HepG2 (cell line): ENCODE measurements around the gene ANKRD52. TPM values are rescaled to one million over a fixed set of nuclear protein-coding genes. Genes with fewer than 3 reads are reported as not detected.
A peak's percentile ranks its signal among the peaks of the same experiment; 100 is the strongest.
"Not testable (repeated sequence)": the region's sequence is repeated elsewhere in the genome, so short reads cannot be mapped to it uniquely, and the experiment has no call there.

ENCODE experiments used
- ATAC-seq: fragments of 200-7000 bp; cut with Tn5 transposase; 3 replicates; pipeline ENCODE4 v1.9.1; 2020; ENCODE audit warnings: mild to moderate bottlenecking, moderate library complexity
- BruUV-seq: library from RNA; stranded (reverse); fragments of 400-500 nt; replicated peaks from 2 replicates; lab custom pipeline; 2021; lab: Mats Ljungman, UMichigan
- CTCF ChIA-PET: fragments of 300-600 bp; formaldehyde crosslinking; extraction: SDS; loops from one replicate; lab custom pipeline; 2021; ENCODE audit warnings: low total read pairs, inconsistent platforms, low intra/inter-chr PET ratio; lab: Yijun Ruan, JAX
- POLR2A ChIA-PET: fragments of 350-600 bp; sonication (Branson Sonifier 250); formaldehyde crosslinking; loops from one replicate; lab custom pipeline; 2020; ENCODE audit warnings: antibody characterized with exemption, inconsistent platforms; lab: Yijun Ruan, JAX
- DNase-seq: peaks from one replicate; pipeline ENCODE4 v3.0.0-alpha.2; 2015; ENCODE audit warnings: low spot score
- FAIRE-seq: peaks from 3 replicates; lab custom pipeline; 2011; peaks lifted over from hg19 to GRCh38; lab: Jason Lieb, UNC
- H2AFZ ChIP-seq: one replicate; pipeline ENCODE4 v1.6.1; 2011; ENCODE audit warnings: low read length, inconsistent platforms
- H3K27ac ChIP-seq: fragments of 300-600 bp; 3 replicates; pipeline ENCODE4 v1.8.0; 2011; ENCODE audit warnings: mixed run types, mild to moderate bottlenecking, mixed read lengths, low read length, inconsistent platforms; ENCODE audit not compliant: insufficient read depth; ENCODE audit errors: extremely low read length
- H3K27me3 ChIP-seq, 2 experiments: fragments of 200-600 bp in 1 of 2; 2 replicates in 1 of 2; 3 replicates in 1 of 2; pipeline versions ENCODE4 v1.6.0 to v1.8.0; 2011; ENCODE audit warnings: low read length in 2 of 2, mild to moderate bottlenecking in 2 of 2, moderate library complexity in 2 of 2, inconsistent platforms in 1 of 2; ENCODE audit not compliant: insufficient read depth in 2 of 2, control insufficient read depth in 1 of 2
- H3K36me3 ChIP-seq, 2 experiments: fragments of 200-600 bp in 1 of 2; replicated peaks in 1 of 2; 2 replicates in 1 of 2; 3 replicates in 1 of 2; pipeline versions ENCODE4 v1.5.1 to v1.8.0; 2011; ENCODE audit warnings: low read length in 2 of 2, inconsistent platforms in 1 of 2; ENCODE audit not compliant: insufficient read depth in 2 of 2, control insufficient read depth in 1 of 2
- H3K4me1 ChIP-seq: 2 replicates; pipeline ENCODE4 v1.5.1; 2012; ENCODE audit warnings: low read length, inconsistent platforms; ENCODE audit not compliant: insufficient read depth
- H3K4me2 ChIP-seq: 2 replicates; pipeline ENCODE4 v1.6.0; 2011; ENCODE audit warnings: low read depth, low read length, inconsistent platforms
- H3K4me3 ChIP-seq, 3 experiments: fragments of 200-600 bp in 1 of 3; sonication (generic), shearing (Covaris generic) in 1 of 3; replicated peaks in 1 of 3; 2 replicates each; pipeline ENCODE4 v1.5.1; 2011 to 2016; ENCODE audit warnings: low read length in 3 of 3, inconsistent platforms in 2 of 3, low read depth in 2 of 3, mild to moderate bottlenecking in 2 of 3, control low read depth in 1 of 3, mixed read lengths in 1 of 3; ENCODE audit not compliant: insufficient read depth in 1 of 3
- H3K79me2 ChIP-seq: one replicate; pipeline ENCODE4 v1.6.1; 2011; ENCODE audit warnings: low read length, inconsistent platforms; ENCODE audit not compliant: insufficient read depth
- H3K9ac ChIP-seq: 2 replicates; pipeline ENCODE4 v1.6.0; 2011; ENCODE audit warnings: mild to moderate bottlenecking, low read depth, low read length, inconsistent platforms; ENCODE audit not compliant: insufficient read depth
- H3K9me3 ChIP-seq: 2 replicates; pipeline ENCODE4 v1.5.1; 2012; ENCODE audit warnings: mild to moderate bottlenecking, low read length
- H4K20me1 ChIP-seq: 2 replicates; pipeline ENCODE4 v1.6.0; 2011; ENCODE audit warnings: inconsistent platforms, mild to moderate bottlenecking, low read length, moderate library complexity; ENCODE audit not compliant: insufficient read depth
- ZBTB21 ChIP-seq: sonication (generic); formaldehyde crosslinking; IDR thresholded peaks from 2 replicates; pipeline ENCODE4 v1.4.0; 2020; ENCODE audit warnings: missing genetic modification reagents
- WGBS: methylation state at CpG from one replicate; pipeline ENCODE4 v1.1.6; 2017; ENCODE audit warnings: low lambda C conversion rate; 5-methylcytosine and 5-hydroxymethylcytosine counted together
- in situ Hi-C: cut with HindIII; loops from 2 replicates; pipeline ENCODE4 v1.10.0; 2017; ENCODE audit warnings: low pct_unique_long_range_greater_than_20kb; ENCODE audit not compliant: extremely low pct_ligation_motif_present
- intact Hi-C: fragments of 100-400 bp; cut with micrococcal nuclease; formaldehyde crosslinking; loops from one replicate; pipeline ENCODE4 v1.10.0; 2022; ENCODE audit not compliant: unreplicated experiment
- polyA plus RNA-seq, 8 experiments: library from polyadenylated mRNA; depleted of rRNA in 3 of 8; stranded (reverse) in 7 of 8; unstranded in 1 of 8; fragments of >200 nt; fragmentation: Illumina TruSeq in 4 of 8; extraction: Trizol in 4 of 8; gene quantifications; 2 replicates each; pipeline versions ENCODE4 v1.2.1 to v1.2.3, GENCODE V29; 2011 to 2016; ENCODE audit warnings: low read depth in 4 of 8, missing spikeins in 1 of 8, mixed read lengths in 1 of 8; ENCODE audit not compliant: insufficient read depth in 1 of 8
- total RNA-seq, 5 experiments: library from RNA; depleted of rRNA; stranded (reverse); fragments of >200 nt; fragmentation: Illumina TruSeq; extraction: Trizol; gene quantifications; 2 replicates each; pipeline ENCODE4 v1.2.3, GENCODE V29; 2016; ENCODE audit warnings: low read depth in 1 of 5
- TF ChIP-seq, protein P1 (sequence below): sonication (generic); formaldehyde crosslinking; IDR thresholded peaks from 2 replicates; pipeline ENCODE4 v1.5.0; 2020; ENCODE audit warnings: mild to moderate bottlenecking, missing genetic modification reagents, moderate library complexity

Gene ANKRD52
- total and polyA plus RNA-seq, 2 of the 13 experiments (the other 11 are each of a cell fraction or from before 2014, with no cell fraction given), result 7.8 to 9.2 TPM

DNA sequence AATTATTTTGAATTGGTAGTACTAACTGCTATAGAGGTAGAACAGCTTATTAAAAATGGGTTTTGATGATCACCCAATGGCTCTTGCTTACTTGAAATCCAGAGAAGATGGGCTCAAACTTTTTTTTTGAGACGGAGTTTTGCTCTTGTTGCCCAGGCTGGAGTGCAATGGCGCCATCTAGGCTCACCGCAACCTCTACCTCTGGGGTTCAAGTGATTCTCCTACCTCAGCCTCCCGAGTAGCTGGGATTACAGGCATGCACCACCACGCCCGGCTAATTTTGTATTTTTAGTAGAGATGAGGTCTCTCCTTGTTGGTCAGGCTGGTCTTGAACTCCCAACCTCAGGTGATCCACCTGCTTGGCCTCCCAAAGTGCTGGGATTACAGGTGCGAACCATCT, 4.8 kb upstream of the ANKRD52 start:
- H4K20me1 ChIP-seq, H3K36me3 ChIP-seq, intact Hi-C loops, in situ Hi-C loops, H3K27me3 ChIP-seq, POLR2A ChIA-PET, ATAC-seq, FAIRE-seq, H3K79me2 ChIP-seq, H3K4me3 ChIP-seq, H3K27ac ChIP-seq, CTCF ChIA-PET, BruUV-seq, H3K9me3 ChIP-seq, H2AFZ ChIP-seq, DNase-seq, H3K9ac ChIP-seq, H3K4me2 ChIP-seq: not testable (repeated sequence)
- WGBS, result 69% methylated on average over 7 of the region's 7 CpGs
- peaks cover 22% of the 10 kb centered on the region for H3K4me1 ChIP-seq
- TF ChIP-seq, protein P1, sequence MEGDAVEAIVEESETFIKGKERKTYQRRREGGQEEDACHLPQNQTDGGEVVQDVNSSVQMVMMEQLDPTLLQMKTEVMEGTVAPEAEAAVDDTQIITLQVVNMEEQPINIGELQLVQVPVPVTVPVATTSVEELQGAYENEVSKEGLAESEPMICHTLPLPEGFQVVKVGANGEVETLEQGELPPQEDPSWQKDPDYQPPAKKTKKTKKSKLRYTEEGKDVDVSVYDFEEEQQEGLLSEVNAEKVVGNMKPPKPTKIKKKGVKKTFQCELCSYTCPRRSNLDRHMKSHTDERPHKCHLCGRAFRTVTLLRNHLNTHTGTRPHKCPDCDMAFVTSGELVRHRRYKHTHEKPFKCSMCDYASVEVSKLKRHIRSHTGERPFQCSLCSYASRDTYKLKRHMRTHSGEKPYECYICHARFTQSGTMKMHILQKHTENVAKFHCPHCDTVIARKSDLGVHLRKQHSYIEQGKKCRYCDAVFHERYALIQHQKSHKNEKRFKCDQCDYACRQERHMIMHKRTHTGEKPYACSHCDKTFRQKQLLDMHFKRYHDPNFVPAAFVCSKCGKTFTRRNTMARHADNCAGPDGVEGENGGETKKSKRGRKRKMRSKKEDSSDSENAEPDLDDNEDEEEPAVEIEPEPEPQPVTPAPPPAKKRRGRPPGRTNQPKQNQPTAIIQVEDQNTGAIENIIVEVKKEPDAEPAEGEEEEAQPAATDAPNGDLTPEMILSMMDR (CRISPR knock-in tag), result 0 out of 2 replicates have a peak, but pooled peaks have one; percentile 8

DNA sequence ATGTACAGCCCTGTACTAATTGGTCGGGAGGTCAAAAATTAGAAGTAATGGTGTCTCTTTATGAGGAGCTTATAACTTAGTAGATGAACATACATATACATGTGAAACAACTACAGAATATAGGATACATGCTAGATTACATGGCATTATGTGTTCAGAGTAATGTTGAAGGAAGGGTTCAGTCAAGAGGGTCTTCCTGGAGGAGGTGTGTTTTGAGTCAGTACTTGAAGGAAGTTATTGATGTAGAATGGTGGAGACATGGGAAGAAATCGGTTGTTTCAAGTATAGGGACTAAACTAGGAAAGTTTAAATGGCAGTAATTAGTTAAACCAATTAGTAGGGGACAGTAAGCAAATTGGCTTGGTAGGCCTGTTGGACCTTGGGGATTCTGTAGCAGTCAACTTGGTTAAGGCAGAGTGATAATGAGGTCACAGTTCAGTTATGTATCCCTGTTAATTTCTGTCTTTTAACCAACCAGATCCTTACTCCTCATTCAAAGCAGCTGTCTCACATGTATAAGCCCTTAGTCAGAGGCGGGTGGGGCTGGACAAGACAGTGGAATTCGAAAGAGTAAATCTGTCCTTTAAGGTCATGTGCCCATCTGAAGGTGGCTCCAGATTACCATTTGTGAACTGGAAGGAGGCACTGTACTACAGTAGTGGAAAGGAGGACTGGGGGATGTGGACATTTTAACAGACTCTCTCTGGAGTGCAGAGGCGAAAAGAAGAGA, 3.5 kb upstream of the ANKRD52 start:
- Histone ChIP-seq H3K36me3 (no peaks in the 10 kb centered on the region; a peak in 1 of 5 replicates), H3K27ac (no peak overlapping the region), H2AFZ (no peak overlapping the region), H3K4me1 (peaks cover 24% of the 10 kb centered on the region), H3K9me3 (no peaks in the 10 kb centered on the region), H3K4me2 (no peak overlapping the region), H4K20me1 (no peaks in the 10 kb centered on the region), H3K4me3 (no peak overlapping the region), H3K27me3 (no peaks in the 10 kb centered on the region; a peak in 1 of 5 replicates), H3K9ac (no peak overlapping the region), H3K79me2 (peaks cover 9% of the 10 kb centered on the region)
- in situ Hi-C loops (no loop called here), intact Hi-C loops (no loop called here)
- ATAC-seq (no peak), DNase-seq (no peak), FAIRE-seq (no peak)
- BruUV-seq, result no TSS peak
- no peak for TF ChIP-seq ZBTB21 (CRISPR knock-in tag)
- CTCF ChIA-PET, result no interaction called here
- 31% methylated on average over 5 of the region's 5 CpGs for WGBS
- POLR2A ChIA-PET, result no interaction called here
